COLO668 (cell line): ENCODE results near the gene SCARB1.

ENCODE experiments used
- DNase-seq: peaks from one replicate; lab custom pipeline; 2025; ENCODE audit not compliant: unreplicated experiment; lab: John Stamatoyannopoulos, UW

The SCARB1 gene

GRCh38 chr12:124778411-124778810 is 85.3 kb downstream of the SCARB1 start:
- no peak for DNase-seq

- DNase-seq, result no peak
Observed at GRCh38 chr12:124777399-124778372, 86.0 kb downstream of the SCARB1 start.

GRCh38 chr12:124776125-124776513 is 87.5 kb downstream of the SCARB1 start:
- DNase-seq, result no peak

GRCh38 chr12:124774462-124775167 is 89.0 kb downstream of the SCARB1 start:
- no peak for DNase-seq

GRCh38 chr12:124774054-124774461 is 89.6 kb downstream of the SCARB1 start:
- DNase-seq, result no peak

- DNase-seq, result no peak
Observed at GRCh38 chr12:124772289-124773170, 91.1 kb downstream of the SCARB1 start.

- peak; percentile 85 for DNase-seq
Observed at GRCh38 chr12:124771462-124772288, 92.0 kb downstream of the SCARB1 start.

- DNase-seq, result no peak
Observed at GRCh38 chr12:124770728-124771127, 92.9 kb downstream of the SCARB1 start.

GRCh38 chr12:124769881-124770512 is 93.7 kb downstream of the SCARB1 start:
- DNase-seq, result no peak

GRCh38 chr12:124769163-124769530 is 94.5 kb downstream of the SCARB1 start:
- no peak for DNase-seq

GRCh38 chr12:124768452-124769162 is 95.1 kb downstream of the SCARB1 start:
- no peak for DNase-seq

GRCh38 chr12:124767066-124767821 is 96.4 kb downstream of the SCARB1 start:
- peak; percentile 72 for DNase-seq

GRCh38 chr12:124766727-124767065 is 97.0 kb downstream of the SCARB1 start:
- no peak for DNase-seq

GRCh38 chr12:124765581-124766489 is 97.8 kb downstream of the SCARB1 start:
- no peak for DNase-seq

GRCh38 chr12:124764870-124765580 is 98.6 kb downstream of the SCARB1 start:
- no peak for DNase-seq

- peak; percentile 59 for DNase-seq
Observed at GRCh38 chr12:124764451-124764850, 99.2 kb downstream of the SCARB1 start.

- DNase-seq, result no peak
Observed at GRCh38 chr12:124763594-124763979, 100.1 kb downstream of the SCARB1 start.
